T-helper 2 cell treated with Interferon-gamma antibody and Interleukin-4, amounts not matched to agents 5 μg/mL and 100 μg/mL, for 36 hours (primary cell): ENCODE measurements around the gene WBP11.
"Not testable (repeated sequence)": the region's sequence is repeated elsewhere in the genome, so short reads cannot be mapped to it uniquely, and the experiment has no call there.

Experiments
- DNase-seq: peaks from one replicate; pipeline ENCODE4 v3.0.0; 2021; ENCODE audit warnings: low spot score
- H3K27ac Mint-ChIP-seq: one replicate; pipeline ENCODE4 v1.8.0; 2021; ENCODE audit warnings: mild to moderate bottlenecking, mixed read lengths
- H3K27me3 Mint-ChIP-seq: one replicate; pipeline ENCODE4 v1.8.0; 2021; ENCODE audit warnings: low read depth, mixed read lengths
- H3K36me3 Mint-ChIP-seq: one replicate; pipeline ENCODE4 v1.8.0; 2021; ENCODE audit warnings: low read depth, mixed read lengths
- H3K4me1 Mint-ChIP-seq: one replicate; pipeline ENCODE4 v1.8.0; 2021; ENCODE audit warnings: low read depth, mixed read lengths
- H3K4me3 Mint-ChIP-seq: one replicate; pipeline ENCODE4 v1.8.0; 2022; ENCODE audit warnings: mild to moderate bottlenecking, moderate library complexity, mixed read lengths
- H3K9me3 Mint-ChIP-seq: one replicate; pipeline ENCODE4 v1.8.0; 2021; ENCODE audit warnings: mixed read lengths

The WBP11 gene

DNA sequence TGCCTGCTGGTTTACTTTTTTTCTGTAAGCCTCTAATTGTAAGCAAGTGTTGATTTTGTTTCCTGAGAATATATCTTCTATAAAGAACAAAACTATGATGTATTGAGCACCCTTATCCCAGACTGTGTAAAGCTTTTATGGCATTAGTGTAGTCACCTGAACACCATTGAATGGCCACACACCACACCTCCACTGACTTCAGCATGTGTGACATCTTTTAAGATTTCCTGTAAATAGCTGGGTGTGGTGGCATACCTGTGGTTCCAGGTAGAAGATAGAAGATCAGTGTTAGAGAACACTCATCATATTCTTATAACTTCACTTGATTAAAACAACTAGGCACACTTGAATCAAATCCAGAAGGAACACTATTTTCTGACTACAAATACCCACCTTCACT, 51.3 kb downstream of the WBP11 start:
- Mint-ChIP-seq H3K27me3 (no peaks in the 10 kb centered on the region), H3K27ac (no peak overlapping the region), H3K4me1 (peaks cover 11% of the 10 kb centered on the region), H3K9me3 (peaks cover 3% of the 10 kb centered on the region), H3K4me3 (no peak overlapping the region), H3K36me3 (no peaks in the 10 kb centered on the region)
- no peak for DNase-seq

DNA sequence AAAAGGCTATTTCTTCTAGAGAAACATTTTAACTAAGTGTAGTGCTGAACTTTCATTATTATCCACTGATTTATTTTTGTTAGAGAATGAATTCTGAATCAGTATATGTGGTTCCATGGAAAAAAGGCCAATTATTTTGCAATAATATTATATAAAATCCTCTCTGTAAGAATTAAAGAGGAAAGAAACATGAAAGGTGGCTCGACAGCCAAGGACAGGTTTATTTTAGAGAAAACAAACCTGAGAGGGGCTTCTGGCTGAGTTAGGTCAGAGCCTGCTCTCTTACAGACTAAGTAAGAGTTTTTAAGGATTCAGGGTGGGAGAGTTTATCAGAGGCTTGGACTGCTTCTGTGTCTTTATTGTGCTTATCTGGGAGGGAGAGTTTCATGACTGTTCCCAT, 60.2 kb downstream of the WBP11 start:
- Mint-ChIP-seq H3K4me3 (no peak overlapping the region), H3K27me3 (no peaks in the 10 kb centered on the region), H3K27ac (no peak overlapping the region), H3K9me3 (peaks cover 20% of the 10 kb centered on the region), H3K36me3 (peaks cover 2% of the 10 kb centered on the region), H3K4me1 (peaks cover 1% of the 10 kb centered on the region)
- no peak for DNase-seq

DNA sequence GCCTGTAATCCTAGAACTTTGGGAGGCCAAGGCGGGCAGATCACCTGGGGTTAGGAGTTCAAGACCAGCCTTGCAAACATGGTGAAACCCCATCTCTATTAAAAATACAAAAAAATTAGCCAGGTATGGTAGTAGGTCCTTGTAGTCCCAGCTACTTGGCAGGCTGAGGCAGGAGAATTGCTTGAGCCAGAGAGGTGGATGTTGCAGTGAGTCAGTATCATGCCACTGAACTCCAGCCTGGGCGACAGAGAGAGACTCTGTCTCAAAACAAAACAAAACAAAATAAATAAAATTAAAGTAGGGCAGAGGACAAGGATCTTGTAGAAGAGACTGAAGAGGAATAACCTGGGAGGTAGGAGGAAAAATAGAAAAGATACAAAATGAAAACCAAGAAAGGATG, 61.3 kb downstream of the WBP11 start:
- Mint-ChIP-seq H3K4me1 (no peaks in the 10 kb centered on the region), H3K9me3 (peaks cover 17% of the 10 kb centered on the region), H3K27ac (no peak overlapping the region), H3K27me3 (no peaks in the 10 kb centered on the region), H3K4me3 (no peak overlapping the region), H3K36me3 (peaks cover 2% of the 10 kb centered on the region)
- DNase-seq = no peak

DNA sequence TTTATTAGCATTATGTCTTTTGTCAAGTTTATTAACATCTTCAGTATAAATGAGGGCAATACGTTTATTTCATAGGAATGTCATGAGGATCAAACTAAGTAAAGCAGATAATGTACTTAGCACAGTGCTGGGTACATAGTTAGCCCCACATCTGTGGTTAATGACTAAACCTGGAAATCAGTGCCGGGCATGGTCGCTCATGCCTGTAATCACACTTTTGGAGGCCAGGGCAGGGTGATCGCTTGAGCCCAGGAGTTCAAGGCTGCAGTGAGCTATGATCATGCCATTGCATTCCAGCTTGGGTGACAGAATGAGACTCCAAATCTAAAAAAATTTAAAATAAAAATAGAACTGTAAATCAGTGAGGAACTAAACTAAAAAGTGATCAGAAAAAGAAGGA, 62.1 kb downstream of the WBP11 start:
- no peaks in the 10 kb centered on the region for H3K27me3 Mint-ChIP-seq
- peaks cover 17% of the 10 kb centered on the region for H3K9me3 Mint-ChIP-seq
- DNase-seq = no peak
- peaks cover 2% of the 10 kb centered on the region for H3K36me3 Mint-ChIP-seq
- H3K4me3 Mint-ChIP-seq = no peak overlapping the region
- no peak overlapping the region for H3K27ac Mint-ChIP-seq
- no peaks in the 10 kb centered on the region for H3K4me1 Mint-ChIP-seq

DNA sequence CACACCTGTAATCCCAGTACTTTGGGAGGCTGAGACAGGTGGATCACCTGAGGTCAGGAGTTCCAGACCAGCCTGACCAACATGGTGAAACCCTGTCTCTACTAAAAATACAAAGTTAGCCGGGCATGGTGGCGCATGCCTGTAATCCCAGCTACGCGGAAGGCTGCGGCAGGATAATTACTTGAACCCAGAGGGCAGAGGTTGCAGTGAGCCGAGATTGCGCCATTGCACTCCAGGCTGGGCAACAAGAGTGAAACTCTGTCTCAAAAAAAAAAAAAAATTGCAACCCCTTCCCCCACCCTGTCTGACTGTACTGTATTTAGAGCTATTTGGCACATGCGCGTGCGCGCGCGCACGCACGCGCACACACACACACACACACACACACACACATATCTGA, 66.8 kb downstream of the WBP11 start:
- H3K36me3 Mint-ChIP-seq, H3K4me3 Mint-ChIP-seq, H3K9me3 Mint-ChIP-seq, H3K27ac Mint-ChIP-seq, DNase-seq, H3K27me3 Mint-ChIP-seq, H3K4me1 Mint-ChIP-seq: not testable (repeated sequence)
